AG04450 (cell line): ENCODE measurements around the gene SERPINA6. TPM values are rescaled to one million over a fixed set of nuclear protein-coding genes. Genes with fewer than 3 reads are reported as not detected.
"Not testable (repeated sequence)": the region's sequence is repeated elsewhere in the genome, so short reads cannot be mapped to it uniquely, and the experiment has no call there.

Experiments used
- CTCF ChIA-PET: fragments of 300-600, 350-600 bp; formaldehyde crosslinking; extraction: SDS; loops from one replicate; lab custom pipeline; 2022; ENCODE audit warnings: antibody characterized with exemption, inconsistent platforms; lab: Charles Lee
- POLR2A ChIA-PET: fragments of 350-600 bp; formaldehyde crosslinking; extraction: SDS; loops from one replicate; lab custom pipeline; 2021; ENCODE audit warnings: antibody characterized with exemption, inconsistent platforms; lab: Yijun Ruan, JAX
- DNase-seq: peaks from one replicate; pipeline ENCODE4 v3.0.0-alpha.2; 2011; ENCODE audit warnings: low read depth, low spot score
- H3K27ac ChIP-seq: one replicate; pipeline ENCODE4 v1.5.1; 2012; ENCODE audit warnings: low read depth, low read length, control low read depth
- H3K27me3 ChIP-seq: one replicate; pipeline ENCODE4 v1.6.0; 2012; ENCODE audit warnings: low read length; ENCODE audit not compliant: control insufficient read depth, insufficient read depth
- H3K4me3 ChIP-seq: 2 replicates; pipeline ENCODE4 v1.5.1; 2011; ENCODE audit warnings: mild to moderate bottlenecking, low read depth, low read length, control low read depth
- H3K9me3 ChIP-seq: 2 replicates; pipeline ENCODE4 v1.5.1; 2012; ENCODE audit warnings: low read length; ENCODE audit not compliant: control insufficient read depth, insufficient read depth
- CTCF ChIP-seq: IDR thresholded peaks from 2 replicates; pipeline ENCODE4 v1.5.1; 2011; ENCODE audit warnings: low read depth, low read length, control low read depth, inconsistent platforms
- polyA plus RNA-seq: library from polyadenylated mRNA; depleted of rRNA; stranded (reverse); fragments of >200 nt; gene quantifications from 2 replicates; pipeline ENCODE4 v1.2.3, GENCODE V29; 2011

The SERPINA6 gene
- polyA plus RNA-seq, 1 experiment, result not detected

- no peaks in the 10 kb centered on the region; the same call in 1 of the 2 replicates for H3K9me3 ChIP-seq
- no peak for TF ChIP-seq CTCF
- H3K27ac ChIP-seq, result no peak overlapping the region
- no peak for DNase-seq
- no peaks in the 10 kb centered on the region for H3K27me3 ChIP-seq
- ChIA-PET CTCF (interaction anchor here (1.6 kb wide), 1 partner anchor 137 kb away, joined by 4 read pairs; no protein-coding TSS in a partner anchor), POLR2A (no interaction called here)
- no peak overlapping the region for H3K4me3 ChIP-seq
Observed at GRCh38 chr14:94349276-94349675, 26.1 kb upstream of the SERPINA6 start.

GRCh38 chr14:94348836-94349235 is 25.7 kb upstream of the SERPINA6 start:
- no peaks in the 10 kb centered on the region; the same call in 1 of the 2 replicates for H3K9me3 ChIP-seq
- no peak overlapping the region for H3K27ac ChIP-seq
- DNase-seq, result no peak
- H3K27me3 ChIP-seq, result no peaks in the 10 kb centered on the region
- TF ChIP-seq CTCF, result no peak
- ChIA-PET POLR2A (no interaction called here), CTCF (interaction anchor here (1.6 kb wide), 1 partner anchor 138 kb away, joined by 4 read pairs; no protein-coding TSS in a partner anchor)
- H3K4me3 ChIP-seq, result no peak overlapping the region

GRCh38 chr14:94346841-94347240 is 23.7 kb upstream of the SERPINA6 start:
- H3K4me3 ChIP-seq, result no peak overlapping the region
- CTCF ChIA-PET, result interaction anchor here (1.0 kb wide), 1 partner anchor 210 kb away, joined by 4 read pairs; no protein-coding TSS in a partner anchor
- H3K27ac ChIP-seq, result no peak overlapping the region
- H3K27me3 ChIP-seq, result no peaks in the 10 kb centered on the region
- no peak for DNase-seq
- POLR2A ChIA-PET, result interaction anchor here (0.7 kb wide), 1 partner anchor 30 kb away, joined by 5 read pairs; no protein-coding TSS in a partner anchor
- no peaks in the 10 kb centered on the region; the same call in 1 of the 2 replicates for H3K9me3 ChIP-seq
- TF ChIP-seq CTCF, result no peak

- not testable (repeated sequence) for DNase-seq, H3K4me3 ChIP-seq, H3K27ac ChIP-seq, H3K9me3 ChIP-seq, H3K27me3 ChIP-seq
- POLR2A ChIA-PET, result interaction anchor here (0.7 to 1.0 kb wide), 2 partner anchors 27 to 30 kb away, joined by 3 to 5 read pairs; no protein-coding TSS in a partner anchor
- CTCF ChIA-PET, result interaction anchor here (1.0 to 1.2 kb wide), 2 partner anchors 9 to 210 kb away, joined by 4 to 5 read pairs; no protein-coding TSS in a partner anchor
Observed at GRCh38 chr14:94346065-94346786, 23.1 kb upstream of the SERPINA6 start.

- ChIA-PET POLR2A (interaction anchor here (1.0 kb wide), 1 partner anchor 28 kb away, joined by 3 read pairs; no protein-coding TSS in a partner anchor), CTCF (interaction anchor here (1.0 to 1.2 kb wide), 2 partner anchors 10 to 141 kb away, joined by 3 to 5 read pairs; no protein-coding TSS in a partner anchor)
- H3K27ac ChIP-seq, result peak overlapping the region; percentile 61
- no peak for TF ChIP-seq CTCF
- no peaks in the 10 kb centered on the region; the same call in 1 of the 2 replicates for H3K9me3 ChIP-seq
- H3K27me3 ChIP-seq, result no peaks in the 10 kb centered on the region
- H3K4me3 ChIP-seq, result no peak overlapping the region
- peak; percentile 67 for DNase-seq
Observed at GRCh38 chr14:94345344-94346064, 22.4 kb upstream of the SERPINA6 start.
